ENCODE measurements around the gene COL4A3. TPM values are rescaled to one million over a fixed set of nuclear protein-coding genes. Genes with fewer than 3 reads are reported as not detected.

Gene COL4A3
- total RNA-seq, 1 experiment from 2014 or later: not detected

GRCh38 chr2:227177592-227178336, 13.3 kb downstream of the COL4A3 start:
- Histone ChIP-seq H3K36me3 (no peaks in the 10 kb centered on the region), H3K4me1 (replicated peaks) (no peaks in the 10 kb centered on the region), H3K4me3 (no peak overlapping the region), H3K27me3 (replicated peaks) (no peaks in the 10 kb centered on the region), H3K27ac (no peak overlapping the region), H3K9me3 (replicated peaks) (no peaks in the 10 kb centered on the region)
- no peak for DNase-seq (ENCODE audit: low read depth in 1 of 2, low spot score in 2 of 2)

GRCh38 chr2:227179988-227180685, 15.7 kb downstream of the COL4A3 start:
- Histone ChIP-seq H3K9me3 (replicated peaks) (no peaks in the 10 kb centered on the region), H3K4me3 (no peak overlapping the region), H3K27me3 (replicated peaks) (no peaks in the 10 kb centered on the region), H3K27ac (no peak overlapping the region), H3K4me1 (replicated peaks) (no peaks in the 10 kb centered on the region), H3K36me3 (no peaks in the 10 kb centered on the region)
- no peak for DNase-seq (ENCODE audit: low read depth in 1 of 2, low spot score in 2 of 2)

GRCh38 chr2:227180770-227181169, 16.3 kb downstream of the COL4A3 start:
- Histone ChIP-seq H3K36me3 (no peaks in the 10 kb centered on the region), H3K4me3 (no peak overlapping the region), H3K9me3 (replicated peaks) (no peaks in the 10 kb centered on the region), H3K27ac (no peak overlapping the region), H3K27me3 (replicated peaks) (no peaks in the 10 kb centered on the region), H3K4me1 (replicated peaks) (no peaks in the 10 kb centered on the region)
- DNase-seq (ENCODE audit: low read depth in 1 of 2, low spot score in 2 of 2): no peak

- H3K9me3 ChIP-seq (replicated peaks): no peaks in the 10 kb centered on the region
- DNase-seq (ENCODE audit: low read depth in 1 of 2, low spot score in 2 of 2): no peak
These were observed 18.3 kb downstream of the COL4A3 start for GRCh38 chr2:227182765-227183164.

GRCh38 chr2:227183657-227184367, 19.4 kb downstream of the COL4A3 start:
- H3K9me3 ChIP-seq (replicated peaks): no peaks in the 10 kb centered on the region
- H3K4me1 ChIP-seq (replicated peaks): peaks cover 3% of the 10 kb centered on the region; the same call in 1 of the 2 replicates
- no peaks in the 10 kb centered on the region for H3K27me3 ChIP-seq (replicated peaks)
- no peak overlapping the region for H3K4me3 ChIP-seq
- no peaks in the 10 kb centered on the region for H3K36me3 ChIP-seq
- no peak for DNase-seq (ENCODE audit: low read depth in 1 of 2, low spot score in 2 of 2)
- H3K27ac ChIP-seq: no peak overlapping the region

More at GRCh38 chr2:227182765-227183164, 18.3 kb downstream of the COL4A3 start:
- Histone ChIP-seq H3K27me3 (replicated peaks) (no peaks in the 10 kb centered on the region), H3K4me1 (replicated peaks) (no peaks in the 10 kb centered on the region; the same call in 1 of the 2 replicates), H3K36me3 (no peaks in the 10 kb centered on the region), H3K4me3 (no peak overlapping the region), H3K27ac (no peak overlapping the region)

GRCh38 chr2:227185615-227186232, 21.3 kb downstream of the COL4A3 start:
- H3K4me3 ChIP-seq: no peak overlapping the region
- no peaks in the 10 kb centered on the region for H3K9me3 ChIP-seq (replicated peaks)
- peaks cover 3% of the 10 kb centered on the region; the same call in 1 of the 2 replicates for H3K4me1 ChIP-seq (replicated peaks)
- H3K36me3 ChIP-seq: no peaks in the 10 kb centered on the region
- no peaks in the 10 kb centered on the region for H3K27me3 ChIP-seq (replicated peaks)
- H3K27ac ChIP-seq: no peak overlapping the region
- no peak for DNase-seq (ENCODE audit: low read depth in 1 of 2, low spot score in 2 of 2)

- DNase-seq (ENCODE audit: low read depth in 1 of 2, low spot score in 2 of 2): no peak
- Histone ChIP-seq H3K4me1 (replicated peaks) (peaks cover 3% of the 10 kb centered on the region; the same call in 1 of the 2 replicates), H3K4me3 (no peak overlapping the region), H3K9me3 (replicated peaks) (no peaks in the 10 kb centered on the region), H3K27ac (no peak overlapping the region), H3K36me3 (no peaks in the 10 kb centered on the region), H3K27me3 (replicated peaks) (no peaks in the 10 kb centered on the region)
These were observed 22.3 kb downstream of the COL4A3 start for GRCh38 chr2:227186751-227187150.

GRCh38 chr2:227188292-227188691, 23.9 kb downstream of the COL4A3 start:
- Histone ChIP-seq H3K27me3 (replicated peaks) (no peaks in the 10 kb centered on the region), H3K36me3 (no peaks in the 10 kb centered on the region), H3K9me3 (replicated peaks) (no peaks in the 10 kb centered on the region), H3K4me1 (replicated peaks) (peaks cover 3% of the 10 kb centered on the region; the same call in 1 of the 2 replicates), H3K4me3 (no peak overlapping the region), H3K27ac (no peak overlapping the region)
- DNase-seq (ENCODE audit: low read depth in 1 of 2, low spot score in 2 of 2): peak in 1 of 2 experiments; percentile 11

GRCh38 chr2:227191367-227191766, 26.9 kb downstream of the COL4A3 start:
- H3K4me1 ChIP-seq (replicated peaks): peaks cover 3% of the 10 kb centered on the region; the same call in 1 of the 2 replicates
- H3K27me3 ChIP-seq (replicated peaks): no peaks in the 10 kb centered on the region
- no peaks in the 10 kb centered on the region for H3K9me3 ChIP-seq (replicated peaks)
- DNase-seq (ENCODE audit: low read depth in 1 of 2, low spot score in 2 of 2): no peak
- H3K27ac ChIP-seq: no peak overlapping the region
- H3K4me3 ChIP-seq: no peak overlapping the region
- H3K36me3 ChIP-seq: no peaks in the 10 kb centered on the region

- no peak for DNase-seq (ENCODE audit: low read depth in 1 of 2, low spot score in 2 of 2)
- Histone ChIP-seq H3K27ac (no peak overlapping the region), H3K9me3 (replicated peaks) (no peaks in the 10 kb centered on the region)
These were observed 28.1 kb downstream of the COL4A3 start for GRCh38 chr2:227192491-227192890.

GRCh38 chr2:227194219-227194618, 29.8 kb downstream of the COL4A3 start:
- no peak overlapping the region for H3K4me3 ChIP-seq
- H3K27me3 ChIP-seq (replicated peaks): no peaks in the 10 kb centered on the region
- no peaks in the 10 kb centered on the region for H3K9me3 ChIP-seq (replicated peaks)

More at GRCh38 chr2:227192491-227192890, 28.1 kb downstream of the COL4A3 start:
- Histone ChIP-seq H3K36me3 (no peaks in the 10 kb centered on the region), H3K4me1 (replicated peaks) (peaks cover 3% of the 10 kb centered on the region; the same call in 1 of the 2 replicates), H3K4me3 (no peak overlapping the region), H3K27me3 (replicated peaks) (no peaks in the 10 kb centered on the region)

GRCh38 chr2:227198866-227199265, 34.4 kb downstream of the COL4A3 start:
- Histone ChIP-seq H3K4me3 (no peak overlapping the region), H3K36me3 (no peaks in the 10 kb centered on the region), H3K4me1 (replicated peaks) (no peaks in the 10 kb centered on the region), H3K9me3 (replicated peaks) (no peaks in the 10 kb centered on the region), H3K27ac (no peak overlapping the region), H3K27me3 (replicated peaks) (no peaks in the 10 kb centered on the region)
- DNase-seq (ENCODE audit: low read depth in 1 of 2, low spot score in 2 of 2): no peak

More at GRCh38 chr2:227194219-227194618, 29.8 kb downstream of the COL4A3 start:
- Histone ChIP-seq H3K27ac (no peak overlapping the region), H3K36me3 (no peaks in the 10 kb centered on the region), H3K4me1 (replicated peaks) (no peaks in the 10 kb centered on the region)
- no peak for DNase-seq (ENCODE audit: low read depth in 1 of 2, low spot score in 2 of 2)

- Histone ChIP-seq H3K4me3 (no peak overlapping the region), H3K27me3 (replicated peaks) (no peaks in the 10 kb centered on the region), H3K27ac (no peak overlapping the region), H3K9me3 (replicated peaks) (no peaks in the 10 kb centered on the region), H3K4me1 (replicated peaks) (no peaks in the 10 kb centered on the region), H3K36me3 (no peaks in the 10 kb centered on the region)
- no peak for DNase-seq (ENCODE audit: low read depth in 1 of 2, low spot score in 2 of 2)
These were observed 37.3 kb downstream of the COL4A3 start for GRCh38 chr2:227201771-227202170.
